ENCODE data around the gene IDUA.

DNA sequence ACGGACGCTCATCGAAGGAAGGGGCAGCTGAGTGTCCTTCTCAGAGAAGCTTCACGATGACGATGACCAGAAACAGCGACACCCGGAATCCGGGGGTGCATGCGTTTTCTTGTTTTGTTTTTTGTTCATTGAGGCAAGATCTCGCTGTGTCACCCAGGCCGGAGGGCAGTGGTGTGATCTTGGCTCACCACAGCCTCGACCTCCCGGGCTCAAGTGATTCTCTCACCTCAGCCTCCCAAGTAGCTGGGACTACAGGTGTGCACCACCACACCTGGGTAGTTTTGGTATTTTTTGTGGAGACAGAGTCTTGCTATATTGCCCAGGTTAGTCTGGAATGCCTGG lies 33.3 kb upstream of the IDUA start:
- TF ChIP-seq, protein P1, sequence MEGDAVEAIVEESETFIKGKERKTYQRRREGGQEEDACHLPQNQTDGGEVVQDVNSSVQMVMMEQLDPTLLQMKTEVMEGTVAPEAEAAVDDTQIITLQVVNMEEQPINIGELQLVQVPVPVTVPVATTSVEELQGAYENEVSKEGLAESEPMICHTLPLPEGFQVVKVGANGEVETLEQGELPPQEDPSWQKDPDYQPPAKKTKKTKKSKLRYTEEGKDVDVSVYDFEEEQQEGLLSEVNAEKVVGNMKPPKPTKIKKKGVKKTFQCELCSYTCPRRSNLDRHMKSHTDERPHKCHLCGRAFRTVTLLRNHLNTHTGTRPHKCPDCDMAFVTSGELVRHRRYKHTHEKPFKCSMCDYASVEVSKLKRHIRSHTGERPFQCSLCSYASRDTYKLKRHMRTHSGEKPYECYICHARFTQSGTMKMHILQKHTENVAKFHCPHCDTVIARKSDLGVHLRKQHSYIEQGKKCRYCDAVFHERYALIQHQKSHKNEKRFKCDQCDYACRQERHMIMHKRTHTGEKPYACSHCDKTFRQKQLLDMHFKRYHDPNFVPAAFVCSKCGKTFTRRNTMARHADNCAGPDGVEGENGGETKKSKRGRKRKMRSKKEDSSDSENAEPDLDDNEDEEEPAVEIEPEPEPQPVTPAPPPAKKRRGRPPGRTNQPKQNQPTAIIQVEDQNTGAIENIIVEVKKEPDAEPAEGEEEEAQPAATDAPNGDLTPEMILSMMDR (IDR thresholded peaks at IDR 0.05): no peak
- no peak for TF ChIP-seq POLR2A (IDR thresholded peaks at IDR 0.05)
